Adrenal gland (tissue), 5 donors: Measurements from ENCODE around the gene SPIRE1.

ENCODE experiments used
- POLR2A ChIP-seq, 2 donors: fragments of 450-650 bp; IDR thresholded peaks; one replicate each; pipeline ENCODE4 v1.6.1; 2017; ENCODE audit warnings: antibody characterized with exemption in 2 of 2, mild to moderate bottlenecking in 2 of 2, moderate library complexity in 1 of 2
- TF ChIP-seq, protein P1 (sequence below), 6 experiments: fragments of 450-650 bp in 4 of 6; fragments of 200-600 bp in 2 of 6; sonication (generic) in 1 of 6; IDR thresholded peaks; 1 replicate in 5 of 6; 2 replicates in 1 of 6; pipeline versions ENCODE4 v1.5.1 to v1.8.0; 2016 to 2021; ENCODE audit warnings: antibody characterized with exemption in 6 of 6, mild to moderate bottlenecking in 2 of 6, moderate library complexity in 1 of 6
- donor health status: DM: no; HTN: no; CAD: no.

DNA sequence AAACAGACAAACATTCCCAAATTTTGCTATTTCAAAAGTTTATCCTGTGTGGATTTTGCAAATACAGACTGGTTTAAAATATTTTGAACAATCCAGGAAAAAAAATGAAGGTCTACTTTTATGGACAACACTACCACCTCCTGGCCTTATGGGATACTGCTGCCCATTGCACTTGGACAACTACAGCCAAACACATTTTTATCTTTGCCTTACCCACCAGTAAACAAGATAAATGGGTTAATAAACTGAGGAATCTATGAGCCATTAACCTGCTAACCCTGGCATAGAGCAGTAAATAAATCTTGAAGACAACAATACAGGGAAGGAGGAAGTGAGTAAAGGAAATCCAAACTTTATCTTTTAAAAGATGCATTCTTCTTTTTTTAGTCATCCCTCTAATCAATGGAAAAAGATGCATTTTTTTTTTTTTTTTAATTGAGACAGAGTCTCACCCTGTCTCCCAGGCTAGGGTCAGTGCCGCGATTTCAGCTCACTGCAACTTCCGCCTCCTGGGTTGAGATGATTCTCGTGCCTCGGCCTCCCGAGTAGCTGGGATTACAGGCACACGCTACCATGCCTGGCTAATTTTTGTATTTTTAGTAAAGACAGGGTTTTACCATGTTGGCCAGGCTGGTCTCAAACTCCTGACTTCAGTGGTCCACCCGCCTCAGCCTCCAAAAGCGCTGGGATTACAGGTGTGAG, 2.1 kb upstream of the SPIRE1 start:
- no peak for TF ChIP-seq POLR2A (IDR thresholded peaks at IDR 0.05)
- TF ChIP-seq, protein P1, sequence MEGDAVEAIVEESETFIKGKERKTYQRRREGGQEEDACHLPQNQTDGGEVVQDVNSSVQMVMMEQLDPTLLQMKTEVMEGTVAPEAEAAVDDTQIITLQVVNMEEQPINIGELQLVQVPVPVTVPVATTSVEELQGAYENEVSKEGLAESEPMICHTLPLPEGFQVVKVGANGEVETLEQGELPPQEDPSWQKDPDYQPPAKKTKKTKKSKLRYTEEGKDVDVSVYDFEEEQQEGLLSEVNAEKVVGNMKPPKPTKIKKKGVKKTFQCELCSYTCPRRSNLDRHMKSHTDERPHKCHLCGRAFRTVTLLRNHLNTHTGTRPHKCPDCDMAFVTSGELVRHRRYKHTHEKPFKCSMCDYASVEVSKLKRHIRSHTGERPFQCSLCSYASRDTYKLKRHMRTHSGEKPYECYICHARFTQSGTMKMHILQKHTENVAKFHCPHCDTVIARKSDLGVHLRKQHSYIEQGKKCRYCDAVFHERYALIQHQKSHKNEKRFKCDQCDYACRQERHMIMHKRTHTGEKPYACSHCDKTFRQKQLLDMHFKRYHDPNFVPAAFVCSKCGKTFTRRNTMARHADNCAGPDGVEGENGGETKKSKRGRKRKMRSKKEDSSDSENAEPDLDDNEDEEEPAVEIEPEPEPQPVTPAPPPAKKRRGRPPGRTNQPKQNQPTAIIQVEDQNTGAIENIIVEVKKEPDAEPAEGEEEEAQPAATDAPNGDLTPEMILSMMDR (IDR thresholded peaks at IDR 0.05): peak; percentile 84 to 98 (median 94)
